ENCODE data around the gene NODAL.
A peak's percentile ranks its signal among the peaks of the same experiment; 100 is the strongest.

NODAL gene

GRCh38 chr10:70410608-70411007, 30.9 kb downstream of the NODAL start:
- TF ChIP-seq NFIC (IDR thresholded peaks at IDR 0.05) (no peak), TEAD4 (IDR thresholded peaks at IDR 0.05) (no peak), EP300 (IDR thresholded peaks at IDR 0.05; ENCODE audit: borderline replicate concordance) (no peak), CEBPB (IDR thresholded peaks at IDR 0.05) (no peak), TCF12 (IDR thresholded peaks at IDR 0.05; ENCODE audit: low read depth) (no peak), RAD21 (IDR thresholded peaks at IDR 0.05; ENCODE audit: low read depth) (no peak), REST (IDR thresholded peaks at IDR 0.05; ENCODE audit: low read depth) (no peak), EGR1 (IDR thresholded peaks at IDR 0.05) (no peak), USF1 (IDR thresholded peaks at IDR 0.05) (no peak), FOXM1 (IDR thresholded peaks at IDR 0.05; ENCODE audit: borderline replicate concordance, low read depth) (no peak)

- TF ChIP-seq REST (IDR thresholded peaks at IDR 0.05; ENCODE audit: low read depth) (no peak), USF1 (IDR thresholded peaks at IDR 0.05) (no peak), CEBPB (IDR thresholded peaks at IDR 0.05) (no peak), EGR1 (IDR thresholded peaks at IDR 0.05) (no peak), YY1 (IDR thresholded peaks at IDR 0.05; ENCODE audit: low read depth) (no peak), EP300 (IDR thresholded peaks at IDR 0.05; ENCODE audit: borderline replicate concordance) (no peak), TAF1 (IDR thresholded peaks at IDR 0.05; ENCODE audit: low read depth) (no peak), MAX (IDR thresholded peaks at IDR 0.05) (no peak), NFIC (IDR thresholded peaks at IDR 0.05) (no peak), CREB1 (IDR thresholded peaks at IDR 0.05; ENCODE audit: low read depth) (no peak), ZBTB7A (IDR thresholded peaks at IDR 0.05; ENCODE audit: low read depth) (no peak), FOXM1 (IDR thresholded peaks at IDR 0.05; ENCODE audit: borderline replicate concordance, low read depth) (no peak), TCF12 (IDR thresholded peaks at IDR 0.05; ENCODE audit: low read depth) (no peak), RAD21 (IDR thresholded peaks at IDR 0.05; ENCODE audit: low read depth) (no peak), TEAD4 (IDR thresholded peaks at IDR 0.05) (no peak)
Measured at GRCh38 chr10:70409772-70410171, 31.7 kb downstream of the NODAL start.

GRCh38 chr10:70405037-70405824, 36.2 kb downstream of the NODAL start:
- TF ChIP-seq ZBTB7A (IDR thresholded peaks at IDR 0.05; ENCODE audit: low read depth), result no peak
- TF ChIP-seq EGR1 (IDR thresholded peaks at IDR 0.05), result no peak
- no peak for TF ChIP-seq NFIC (IDR thresholded peaks at IDR 0.05)
- TF ChIP-seq EP300 (IDR thresholded peaks at IDR 0.05; ENCODE audit: borderline replicate concordance), result no peak
- peak; percentile 97 for TF ChIP-seq CEBPB (IDR thresholded peaks at IDR 0.05)
- TF ChIP-seq FOXM1 (IDR thresholded peaks at IDR 0.05; ENCODE audit: borderline replicate concordance, low read depth), result no peak
- TF ChIP-seq USF1 (IDR thresholded peaks at IDR 0.05), result no peak
- no peak for TF ChIP-seq MAX (IDR thresholded peaks at IDR 0.05)

GRCh38 chr10:70404787-70405036, 36.8 kb downstream of the NODAL start:
- peak; percentile 41; the same call in 1 of the 2 replicates for TF ChIP-seq TEAD4 (IDR thresholded peaks at IDR 0.05)
- no peak for TF ChIP-seq ZBTB7A (IDR thresholded peaks at IDR 0.05; ENCODE audit: low read depth)

GRCh38 chr10:70404036-70404786, 37.3 kb downstream of the NODAL start, which contains the start of gene EIF4EBP2:
Gene EIF4EBP2, plus strand, starts transcription at chr10:70404145. Its CDS starts 257 bp downstream, at chr10:70404402.
- TF ChIP-seq CEBPB (IDR thresholded peaks at IDR 0.05) (no peak), YY1 (IDR thresholded peaks at IDR 0.05; ENCODE audit: low read depth) (no peak), MAX (IDR thresholded peaks at IDR 0.05) (peak; percentile 87), FOXM1 (IDR thresholded peaks at IDR 0.05; ENCODE audit: borderline replicate concordance, low read depth) (no peak), REST (IDR thresholded peaks at IDR 0.05; ENCODE audit: low read depth) (no peak; the same call in 1 of the 2 replicates), EGR1 (IDR thresholded peaks at IDR 0.05) (no peak), NFIC (IDR thresholded peaks at IDR 0.05) (no peak), USF1 (IDR thresholded peaks at IDR 0.05) (no peak), ZBTB7A (IDR thresholded peaks at IDR 0.05; ENCODE audit: low read depth) (no peak; the same call in 1 of the 2 replicates), EP300 (IDR thresholded peaks at IDR 0.05; ENCODE audit: borderline replicate concordance) (peak; percentile 7; the same call in 1 of the 2 replicates), CREB1 (IDR thresholded peaks at IDR 0.05; ENCODE audit: low read depth) (peak; percentile 69; the same call in 1 of the 2 replicates), TAF1 (IDR thresholded peaks at IDR 0.05; ENCODE audit: low read depth) (peak; percentile 94)

All from Ishikawa (cell line).